ENCODE data around the gene BAD. TPM values are rescaled to one million over a fixed set of nuclear protein-coding genes. Genes with fewer than 3 reads are reported as not detected.
"Not testable (repeated sequence)": the region's sequence is repeated elsewhere in the genome, so short reads cannot be mapped to it uniquely, and the experiment has no call there.

The BAD gene
- total and polyA plus RNA-seq, 8 donors = 40.4 to 343 (median 105) TPM

- intact Hi-C loops (cut with DNase I; ENCODE audit: low total_unique reads) = no loop called here
- Histone ChIP-seq H3K9me3 (no peaks in the 10 kb centered on the region), H3K36me3 (peaks cover 7 to 10% (median 8%) of the 10 kb centered on the region in 4 donors), H3K4me3 (no peak overlapping the region), H3K27ac (no peak overlapping the region), H3K4me1 (peaks cover 36 to 71% (median 66%) of the 10 kb centered on the region in 4 donors), H3K27me3 (no peaks in the 10 kb centered on the region)
- 69 to 85% (median 80%) methylated on average over 6 to 7 of the region's 7 CpGs for WGBS, 5 donors
- TF ChIP-seq POLR2A (IDR thresholded peaks at IDR 0.05) (no peak), EP300 (IDR thresholded peaks at IDR 0.05) (no peak), POLR2AphosphoS5 (IDR thresholded peaks at IDR 0.05) (no peak), CTCF (IDR thresholded peaks at IDR 0.05) (no peak)
- no peak for DNase-seq
Measured at GRCh38 chr11:64248578-64248977, 35.9 kb downstream of the BAD start.

DNA sequence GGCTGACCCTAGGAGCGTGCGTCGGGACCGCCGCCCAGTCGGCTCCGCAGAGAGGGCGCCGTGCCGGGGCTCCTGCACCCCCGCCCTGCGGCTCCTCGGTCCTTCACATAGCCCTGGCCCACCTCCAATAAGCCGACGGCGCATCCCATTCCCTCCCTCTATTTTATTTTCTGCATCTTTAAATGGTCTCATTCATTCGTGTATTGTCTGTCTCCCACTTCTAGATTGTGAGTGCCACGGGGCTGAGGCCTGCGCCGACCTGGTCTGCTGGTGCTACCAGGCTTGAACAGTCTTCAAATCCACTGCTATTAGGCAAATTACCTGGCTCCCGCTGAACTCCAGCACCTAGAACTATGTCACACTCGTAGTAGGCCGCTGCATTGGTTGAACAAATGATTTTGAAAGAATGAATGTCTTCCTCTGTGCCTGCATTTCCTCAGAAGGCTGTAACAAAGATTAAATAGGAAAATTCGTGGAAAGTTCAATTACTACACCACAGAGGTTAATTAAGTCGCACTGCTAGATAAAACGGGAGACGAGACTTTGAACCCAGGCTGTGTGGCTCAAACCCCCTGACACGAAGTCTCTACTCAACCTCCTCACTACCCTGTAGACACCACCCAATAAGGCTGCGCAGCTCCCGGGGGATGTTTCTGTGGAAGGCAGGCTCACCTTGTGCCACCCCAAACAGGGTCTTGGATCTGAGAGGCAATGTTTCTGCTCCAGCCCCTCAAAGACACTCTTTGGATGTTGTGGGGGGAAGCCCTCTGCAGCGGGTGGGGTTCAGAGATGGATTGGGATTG is 36.5 kb downstream of the BAD start:
- Histone ChIP-seq H3K9me3 (no peaks in the 10 kb centered on the region), H3K4me1 (peaks cover 37 to 71% (median 65%) of the 10 kb centered on the region in 4 donors), H3K27ac (peak overlapping the region; percentile 76 to 93 (median 86)), H3K27me3 (no peaks in the 10 kb centered on the region), H3K36me3 (peaks cover 14 to 16% (median 15%) of the 10 kb centered on the region in 4 donors), H3K4me3 (peak overlapping the region; percentile 69 to 85 (median 74))
- no peak for TF ChIP-seq POLR2AphosphoS5 (IDR thresholded peaks at IDR 0.05)
- no peak for TF ChIP-seq CTCF (IDR thresholded peaks at IDR 0.05)
- TF ChIP-seq POLR2A (IDR thresholded peaks at IDR 0.05) = no peak
- no peak for TF ChIP-seq EP300 (IDR thresholded peaks at IDR 0.05)
- DNase-seq = no peak
- WGBS, 5 donors = 29 to 39% (median 35%) methylated on average over 29 to 31 of the region's 31 CpGs
- intact Hi-C loops (cut with DNase I; ENCODE audit: low total_unique reads) = no loop called here

DNA sequence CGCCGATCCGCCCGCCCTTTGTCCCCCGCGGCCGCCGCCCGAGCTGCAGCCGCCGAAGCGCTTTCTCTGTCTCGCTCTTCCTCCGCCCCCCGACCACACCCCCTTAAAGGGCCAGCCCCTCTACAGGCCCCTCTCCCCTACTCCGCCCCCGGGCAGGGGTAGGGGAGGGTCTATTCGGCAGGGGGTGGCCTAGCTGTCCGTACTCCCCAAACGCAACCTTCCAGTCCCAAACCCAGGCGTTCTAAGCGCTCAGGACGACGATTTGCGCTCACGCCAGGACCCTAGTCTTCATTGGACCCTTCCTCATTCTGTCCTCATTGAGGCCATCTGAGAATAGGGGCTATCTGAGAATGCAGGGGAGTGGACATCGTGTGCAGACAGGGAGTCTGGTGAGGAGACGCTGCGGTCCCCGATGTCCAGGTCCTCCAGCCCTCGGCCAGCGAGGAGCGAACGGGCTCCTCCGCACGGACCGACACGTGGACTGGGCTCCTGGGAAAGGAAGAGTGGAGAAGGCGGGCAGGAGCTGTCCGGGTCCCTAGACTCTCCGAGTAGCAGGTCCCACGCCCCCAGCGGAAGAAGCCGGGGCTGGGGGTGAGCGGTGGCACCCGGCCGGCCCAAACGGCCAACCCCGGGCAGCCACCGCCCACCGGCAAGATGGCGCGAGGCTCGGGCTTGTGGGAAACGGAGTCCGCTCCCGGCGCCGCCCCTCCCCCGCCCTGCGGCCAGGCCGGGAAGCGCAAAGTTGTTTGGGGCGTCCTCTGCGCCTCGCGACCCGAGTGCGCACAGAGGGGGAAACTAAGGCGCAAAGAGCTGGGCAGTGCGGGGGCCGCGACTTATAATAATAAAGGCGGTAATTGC is 37.4 kb downstream of the BAD start, which contains the start of gene PPP1R14B:
Gene PPP1R14B, minus strand, starts transcription at position 73 of the 858 bp plus-strand sequence. CDS start 270 bp downstream, outside the sequence.
- Histone ChIP-seq H3K9me3 (no peaks in the 10 kb centered on the region), H3K36me3 (peaks cover 14 to 18% (median 15%) of the 10 kb centered on the region in 4 donors), H3K4me3 (peak within 1 kb of the TSS; percentile 69 to 85 (median 74)), H3K4me1 (peaks cover 36 to 71% (median 65%) of the 10 kb centered on the region in 4 donors), H3K27ac (peak within 1 kb of the TSS; percentile 76 to 93 (median 86)), H3K27me3 (no peaks in the 10 kb centered on the region)
- peak; percentile 89 to 96 for DNase-seq
- peak; percentile 20 to 70 (median 44) for TF ChIP-seq POLR2AphosphoS5 (IDR thresholded peaks at IDR 0.05)
- TF ChIP-seq POLR2A (IDR thresholded peaks at IDR 0.05) = no peak
- peak in 1 of 7 experiments; percentile 35 for TF ChIP-seq CTCF (IDR thresholded peaks at IDR 0.05)
- WGBS, 5 donors = 0 to 1% (median 1%) methylated on average over 18 to 74 of the region's 74 CpGs
- intact Hi-C loops (cut with DNase I; ENCODE audit: low total_unique reads) = no loop called here

DNA sequence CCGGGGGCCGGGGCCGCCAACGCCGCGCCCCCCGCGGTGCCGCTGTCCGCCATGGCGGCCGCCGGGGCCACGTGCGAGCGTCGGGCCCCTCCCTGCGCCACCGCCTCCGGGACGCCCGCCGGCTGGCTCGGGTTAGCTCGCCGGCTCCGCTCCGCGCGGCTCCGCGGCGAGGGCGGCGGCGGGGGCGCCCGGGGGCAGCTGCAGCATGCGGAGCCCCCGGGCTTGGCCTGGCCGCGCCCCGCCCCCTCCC is 37.9 kb downstream of the BAD start:
- intact Hi-C loops (cut with DNase I; ENCODE audit: low total_unique reads) = not testable (repeated sequence)

More for the DNA sequence above, 37.9 kb downstream of the BAD start:
- Histone ChIP-seq H3K27ac (peak overlapping the region; percentile 76 to 93 (median 86)), H3K4me3 (peak overlapping the region; percentile 69 to 85 (median 74)), H3K36me3 (peaks cover 14 to 18% (median 15%) of the 10 kb centered on the region in 4 donors), H3K4me1 (peaks cover 33 to 69% (median 64%) of the 10 kb centered on the region in 4 donors)
- not testable (repeated sequence) for H3K27me3 ChIP-seq, H3K9me3 ChIP-seq, DNase-seq
- WGBS, 5 donors = 0 to 6% (median 0%) methylated on average over 3 to 34 of the region's 43 CpGs; no CpG with 5 or more reads in 1 of the 5 donors

All from stomach (tissue), 9 donors.